SK-N-SH (cell line): Measurements from ENCODE around the gene RPH3AL. TPM values are rescaled to one million over a fixed set of nuclear protein-coding genes. Genes with fewer than 3 reads are reported as not detected.

ENCODE experiments used
- CTCF ChIA-PET: fragments of 300-600, 350-600 bp; formaldehyde crosslinking; extraction: SDS; loops from one replicate; lab custom pipeline; 2021; lab: Yijun Ruan, JAX
- POLR2A ChIA-PET: fragments of 350-600 bp; sonication (Branson Sonifier 250); formaldehyde crosslinking; extraction: SDS; loops from one replicate; lab custom pipeline; 2020; ENCODE audit warnings: antibody characterized with exemption, inconsistent platforms; lab: Yijun Ruan, JAX
- DNase-seq: peaks from one replicate; pipeline ENCODE4 v3.0.0; 2012
- H2AFZ ChIP-seq: fragments of 200-600 bp; sonication (generic); 2 replicates; pipeline ENCODE4 v1.8.1; 2016; ENCODE audit warnings: antibody characterized with exemption, mild to moderate bottlenecking, low read depth
- H3F3A ChIP-seq: fragments of 200-600 bp; sonication (generic); replicated peaks from 2 replicates; pipeline ENCODE3; 2016; ENCODE audit warnings: antibody characterized with exemption, mild to moderate bottlenecking; ENCODE audit not compliant: insufficient read depth
- H3K27ac ChIP-seq, 2 experiments: fragments of 200-500 bp in 1 of 2; fragments of 200-600 bp in 1 of 2; sonication (Bioruptor generic) in 1 of 2; sonication (generic), shearing (Covaris generic) in 1 of 2; 2 replicates each; pipeline versions ENCODE4 v1.5.1 to v1.6.1; 2014 to 2016; ENCODE audit warnings: low read depth in 2 of 2, inconsistent platforms in 1 of 2, low read length in 1 of 2, mild to moderate bottlenecking in 1 of 2, mixed read lengths in 1 of 2
- H3K27me3 ChIP-seq: fragments of 200-600 bp; sonication (generic), shearing (Covaris generic); 2 replicates; pipeline ENCODE4 v1.6.1; 2016; ENCODE audit warnings: mixed run types; ENCODE audit not compliant: insufficient read depth
- H3K36me3 ChIP-seq, 2 experiments: fragments of 200-500 bp in 1 of 2; fragments of 200-600 bp in 1 of 2; sonication (Bioruptor generic) in 1 of 2; sonication (generic) in 1 of 2; replicated peaks in 1 of 2; 2 replicates each; pipeline versions ENCODE3 to v1.5.1; 2014 to 2016; ENCODE audit warnings: low read length in 1 of 2, mild to moderate bottlenecking in 1 of 2; ENCODE audit not compliant: insufficient read depth in 2 of 2, control insufficient read depth in 1 of 2
- H3K4me1 ChIP-seq, 2 experiments: fragments of 200-500 bp in 1 of 2; fragments of 200-600 bp in 1 of 2; sonication (Bioruptor generic) in 1 of 2; sonication (generic), shearing (Covaris generic) in 1 of 2; 2 replicates each; pipeline versions ENCODE4 v1.5.1 to v1.6.1; 2014 to 2016; ENCODE audit warnings: low read depth in 1 of 2, low read length in 1 of 2, mixed run types in 1 of 2; ENCODE audit not compliant: insufficient read depth in 2 of 2, control insufficient read depth in 1 of 2
- H3K4me2 ChIP-seq: fragments of 200-600 bp; sonication (generic), shearing (Covaris generic); 2 replicates; pipeline ENCODE4 v1.6.1; 2017; ENCODE audit warnings: mixed run types
- H3K4me3 ChIP-seq, 2 experiments: fragments of 200-500 bp in 1 of 2; fragments of 200-600 bp in 1 of 2; sonication (Bioruptor generic) in 1 of 2; sonication (generic), shearing (Covaris generic) in 1 of 2; 2 replicates each; pipeline versions ENCODE4 v1.5.1 to v1.8.1; 2014 to 2016; ENCODE audit warnings: low read depth in 2 of 2, inconsistent platforms in 1 of 2, low read length in 1 of 2, mild to moderate bottlenecking in 1 of 2, mixed read lengths in 1 of 2, moderate library complexity in 1 of 2
- H3K79me2 ChIP-seq: fragments of 200-600 bp; sonication (generic); 2 replicates; pipeline ENCODE4 v1.8.1; 2017; ENCODE audit warnings: mild to moderate bottlenecking; ENCODE audit not compliant: insufficient read depth
- H3K9ac ChIP-seq: fragments of 200-600 bp; sonication (generic); 2 replicates; pipeline ENCODE4 v1.6.1; 2017; ENCODE audit warnings: mixed run types
- H3K9me2 ChIP-seq: fragments of 200-600 bp; sonication (generic); 2 replicates; pipeline ENCODE4 v1.6.1; 2017; ENCODE audit warnings: mixed run types
- H3K9me3 ChIP-seq: fragments of 200-600 bp; sonication (generic); 2 replicates; pipeline ENCODE4 v1.6.1; 2017; ENCODE audit warnings: mixed run types, mild to moderate bottlenecking, moderate library complexity
- H4K20me1 ChIP-seq: fragments of 200-600 bp; sonication (generic); 2 replicates; pipeline ENCODE4 v1.6.1; 2017; ENCODE audit warnings: mild to moderate bottlenecking, mixed run types; ENCODE audit not compliant: insufficient read depth
- ELF1 ChIP-seq: IDR thresholded peaks from 2 replicates; pipeline ENCODE4 v1.4.0; 2012
- EP300 ChIP-seq, 2 experiments: IDR thresholded peaks; 2 replicates each; pipeline versions ENCODE4 v1.4.0 to v1.6.1; 2012; ENCODE audit warnings: borderline replicate concordance in 1 of 2, low read depth in 1 of 2, low read length in 1 of 2
- EZH2phosphoT487 ChIP-seq: fragments of 200-600 bp; sonication (generic); IDR thresholded peaks from 2 replicates; pipeline ENCODE4 v1.6.1; 2017; ENCODE audit warnings: low read depth, mixed run types, mild to moderate bottlenecking, antibody characterized with exemption, moderate library complexity, borderline replicate concordance
- FOSL2 ChIP-seq: IDR thresholded peaks from 2 replicates; pipeline ENCODE4 v1.4.0; 2012; ENCODE audit warnings: low read depth, mild to moderate bottlenecking, moderate library complexity, borderline replicate concordance
- FOXJ3 ChIP-seq: sonication (generic); formaldehyde crosslinking; IDR thresholded peaks from 2 replicates; pipeline ENCODE4 v1.5.1; 2020; ENCODE audit warnings: mild to moderate bottlenecking, missing genetic modification reagents
- FOXM1 ChIP-seq: IDR thresholded peaks from 2 replicates; pipeline ENCODE4 v1.4.0; 2012; ENCODE audit warnings: low read depth, mild to moderate bottlenecking
- GABPA ChIP-seq: IDR thresholded peaks from 2 replicates; pipeline ENCODE4 v1.4.0; 2012; ENCODE audit warnings: low read depth, mild to moderate bottlenecking
- JUND ChIP-seq: IDR thresholded peaks from 2 replicates; pipeline ENCODE4 v1.4.0; 2012
- MXI1 ChIP-seq: IDR thresholded peaks from 2 replicates; pipeline ENCODE4 v1.6.1; 2012; ENCODE audit warnings: mild to moderate bottlenecking, low read depth, low read length, improper control_type of control experiment
- NFIC ChIP-seq: IDR thresholded peaks from 2 replicates; pipeline ENCODE4 v1.4.0; 2012; ENCODE audit warnings: borderline replicate concordance
- NRF1 ChIP-seq: IDR thresholded peaks from 2 replicates; pipeline ENCODE4 v1.6.1; 2012; ENCODE audit warnings: low read depth, mild to moderate bottlenecking, low read length
- RFX5 ChIP-seq: IDR thresholded peaks from 2 replicates; pipeline ENCODE4 v1.6.1; 2012; ENCODE audit warnings: mild to moderate bottlenecking, improper control_type of control experiment, low read length
- SMC3 ChIP-seq: IDR thresholded peaks from 2 replicates; pipeline ENCODE4 v1.6.1; 2012; ENCODE audit warnings: low read depth, low read length, improper control_type of control experiment
- TAF1 ChIP-seq: IDR thresholded peaks from 2 replicates; pipeline ENCODE4 v1.6.1; 2012; ENCODE audit warnings: low read depth, mild to moderate bottlenecking, low read length, moderate library complexity, borderline replicate concordance
- TCF12 ChIP-seq: IDR thresholded peaks from 2 replicates; pipeline ENCODE4 v1.4.0; 2012
- YY1 ChIP-seq: IDR thresholded peaks from 2 replicates; pipeline ENCODE4 v1.4.0; 2012; ENCODE audit warnings: low read depth, mild to moderate bottlenecking
- WGBS: methylation state at CpG from one replicate; pipeline ENCODE4 v1.1.6; 2017; ENCODE audit warnings: low lambda C conversion rate; 5-methylcytosine and 5-hydroxymethylcytosine counted together
- polyA plus RNA-seq, 3 experiments: library from polyadenylated mRNA; depleted of rRNA; stranded (reverse); fragments of >200 nt; gene quantifications; 2 replicates each; pipeline ENCODE4 v1.2.3, GENCODE V29; 2012
- TF ChIP-seq, protein P1 (sequence below): IDR thresholded peaks from 2 replicates; pipeline ENCODE4 v1.4.0; 2012; ENCODE audit warnings: low read depth, borderline replicate concordance
- TF ChIP-seq, protein P2 (sequence below): IDR thresholded peaks from 2 replicates; pipeline ENCODE4 v1.4.0; 2012; ENCODE audit warnings: low read depth
- TF ChIP-seq, protein P3 (sequence below): IDR thresholded peaks from 2 replicates; pipeline ENCODE4 v1.6.1; 2012; ENCODE audit warnings: mild to moderate bottlenecking, low read depth, low read length, moderate library complexity
- TF ChIP-seq, protein P4 (sequence below): IDR thresholded peaks from 2 replicates; pipeline ENCODE4; 2012
- TF ChIP-seq, protein P5 (sequence below): fragments of 150-350 bp; IDR thresholded peaks from 2 replicates; pipeline ENCODE4 v1.6.1; 2016; ENCODE audit warnings: mild to moderate bottlenecking, low read depth, low read length

The RPH3AL gene
- polyA plus RNA-seq, 1 of the 3 experiments (the other 2 are of a cell fraction): 2.9 TPM

DNA sequence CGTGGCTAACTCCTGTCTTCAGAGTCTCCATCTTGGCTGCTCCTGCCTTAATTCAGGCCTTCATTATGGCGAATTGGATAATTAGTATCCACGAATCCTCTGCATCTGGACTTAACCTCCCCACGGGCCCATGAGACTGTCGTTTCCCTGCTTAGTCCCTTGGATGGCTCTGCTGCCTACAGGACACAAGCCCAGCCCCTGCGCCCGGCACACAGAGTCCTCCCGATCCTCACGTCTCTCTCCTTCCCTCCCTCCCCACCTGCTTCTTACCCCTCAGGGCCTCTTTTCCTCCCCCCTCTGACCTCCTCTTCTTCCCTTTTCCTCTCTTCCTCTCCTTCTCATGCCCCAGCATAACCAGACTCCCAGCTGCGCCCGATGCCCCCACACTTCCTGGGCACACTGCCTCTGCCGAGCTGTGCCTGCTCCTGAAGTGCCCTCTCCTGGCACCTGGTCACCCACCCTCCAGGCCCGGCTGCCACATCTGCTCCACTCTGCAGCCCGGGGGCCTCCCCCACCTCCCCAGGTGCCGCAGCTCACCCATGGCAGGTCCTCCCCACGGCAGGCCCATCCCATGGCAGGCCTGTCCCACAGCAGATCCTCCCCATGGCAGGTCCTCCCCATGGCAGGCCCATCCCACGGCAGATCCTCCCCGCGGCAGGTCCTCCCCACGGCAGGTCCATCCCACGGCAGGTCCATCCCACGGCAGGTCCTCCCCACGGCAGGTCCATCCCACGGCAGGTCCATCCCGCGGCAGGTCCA, 45.9 kb downstream of the RPH3AL start:
- no peaks in the 10 kb centered on the region for H3F3A ChIP-seq
- ChIA-PET POLR2A (no interaction called here), CTCF (interaction anchor here (2.0 to 4.3 kb wide), 3 partner anchors 79 to 162 kb away, joined by 5 to 38 read pairs (median 12); no protein-coding TSS in a partner anchor)
- no peaks in the 10 kb centered on the region for H3K36me3 ChIP-seq
- peaks cover 0 to 18% of the 10 kb centered on the region in 2 experiments; a peak in 1 of 4 replicates for H3K4me1 ChIP-seq
- H3K9me2 ChIP-seq: no peaks in the 10 kb centered on the region
- H3K27ac ChIP-seq: no peak overlapping the region
- TF ChIP-seq TCF12 (no peak), FOSL2 (no peak), EZH2phosphoT487 (no peak), FOXJ3 (no peak), RFX5 (no peak), EP300 (IDR thresholded peaks at IDR 0.05; ENCODE audit: borderline replicate concordance in 1 of 2, low read depth in 1 of 2, low read length in 1 of 2) (no peak), GABPA (no peak), FOXM1 (no peak), YY1 (no peak), NFIC (no peak), ELF1 (no peak), MXI1 (no peak), SMC3 (no peak), NRF1 (no peak), JUND (no peak)
- TF ChIP-seq, protein P1, sequence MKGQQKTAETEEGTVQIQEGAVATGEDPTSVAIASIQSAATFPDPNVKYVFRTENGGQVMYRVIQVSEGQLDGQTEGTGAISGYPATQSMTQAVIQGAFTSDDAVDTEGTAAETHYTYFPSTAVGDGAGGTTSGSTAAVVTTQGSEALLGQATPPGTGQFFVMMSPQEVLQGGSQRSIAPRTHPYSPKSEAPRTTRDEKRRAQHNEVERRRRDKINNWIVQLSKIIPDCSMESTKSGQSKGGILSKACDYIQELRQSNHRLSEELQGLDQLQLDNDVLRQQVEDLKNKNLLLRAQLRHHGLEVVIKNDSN: no peak
- TF ChIP-seq, protein P2, sequence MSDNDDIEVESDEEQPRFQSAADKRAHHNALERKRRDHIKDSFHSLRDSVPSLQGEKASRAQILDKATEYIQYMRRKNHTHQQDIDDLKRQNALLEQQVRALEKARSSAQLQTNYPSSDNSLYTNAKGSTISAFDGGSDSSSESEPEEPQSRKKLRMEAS: no peak
- no peak overlapping the region for H3K4me2 ChIP-seq
- H3K4me3 ChIP-seq: no peak overlapping the region
- H2AFZ ChIP-seq: no peak overlapping the region
- DNase-seq: no peak
- H3K79me2 ChIP-seq: no peaks in the 10 kb centered on the region
- no peaks in the 10 kb centered on the region for H4K20me1 ChIP-seq
- H3K27me3 ChIP-seq: no peaks in the 10 kb centered on the region
- H3K9me3 ChIP-seq: no peaks in the 10 kb centered on the region
- H3K9ac ChIP-seq: no peak overlapping the region
- WGBS: 77% methylated on average over 14 of the region's 26 CpGs

DNA sequence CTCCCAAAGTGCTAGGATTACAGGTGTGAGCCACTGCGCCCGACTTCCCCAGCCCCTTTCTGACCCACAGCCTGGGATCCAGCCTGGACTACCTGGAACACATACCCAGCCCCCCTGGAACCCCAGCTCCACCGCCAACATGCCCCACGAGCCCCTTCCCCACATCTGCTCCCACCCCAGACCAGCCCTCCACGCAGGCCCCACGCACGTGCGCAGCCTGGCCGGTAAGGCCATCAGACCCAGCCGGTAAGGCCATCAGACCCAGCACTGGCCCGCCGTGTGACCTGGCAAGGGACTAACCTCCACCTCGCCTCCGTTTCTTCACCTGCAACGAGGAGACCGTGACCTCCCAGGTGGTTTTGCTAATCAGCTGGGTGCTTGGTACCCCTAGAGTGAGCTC, 46.5 kb downstream of the RPH3AL start:
- no peaks in the 10 kb centered on the region for H3K36me3 ChIP-seq
- H3K27me3 ChIP-seq: no peaks in the 10 kb centered on the region
- no peak for DNase-seq
- no peaks in the 10 kb centered on the region for H3K9me3 ChIP-seq
- no peaks in the 10 kb centered on the region for H3K9me2 ChIP-seq
- no peak overlapping the region for H3K9ac ChIP-seq
- H3K27ac ChIP-seq: no peak overlapping the region
- H2AFZ ChIP-seq: no peak overlapping the region
- no peaks in the 10 kb centered on the region for H3K79me2 ChIP-seq
- POLR2A ChIA-PET: no interaction called here
- CTCF ChIA-PET: interaction anchor here (1.2 to 2.0 kb wide), 2 partner anchors 80 to 161 kb away, joined by 3 to 5 read pairs; no protein-coding TSS in a partner anchor
- no peaks in the 10 kb centered on the region for H4K20me1 ChIP-seq
- H3K4me1 ChIP-seq: peaks cover 0 to 24% of the 10 kb centered on the region in 2 experiments; a peak in 1 of 4 replicates
- 92% methylated on average over 16 of the region's 16 CpGs for WGBS
- no peak overlapping the region for H3K4me3 ChIP-seq
- H3F3A ChIP-seq: no peaks in the 10 kb centered on the region
- H3K4me2 ChIP-seq: no peak overlapping the region
- TF ChIP-seq TCF12: no peak
- TF ChIP-seq NFIC: no peak
- TF ChIP-seq, protein P3, sequence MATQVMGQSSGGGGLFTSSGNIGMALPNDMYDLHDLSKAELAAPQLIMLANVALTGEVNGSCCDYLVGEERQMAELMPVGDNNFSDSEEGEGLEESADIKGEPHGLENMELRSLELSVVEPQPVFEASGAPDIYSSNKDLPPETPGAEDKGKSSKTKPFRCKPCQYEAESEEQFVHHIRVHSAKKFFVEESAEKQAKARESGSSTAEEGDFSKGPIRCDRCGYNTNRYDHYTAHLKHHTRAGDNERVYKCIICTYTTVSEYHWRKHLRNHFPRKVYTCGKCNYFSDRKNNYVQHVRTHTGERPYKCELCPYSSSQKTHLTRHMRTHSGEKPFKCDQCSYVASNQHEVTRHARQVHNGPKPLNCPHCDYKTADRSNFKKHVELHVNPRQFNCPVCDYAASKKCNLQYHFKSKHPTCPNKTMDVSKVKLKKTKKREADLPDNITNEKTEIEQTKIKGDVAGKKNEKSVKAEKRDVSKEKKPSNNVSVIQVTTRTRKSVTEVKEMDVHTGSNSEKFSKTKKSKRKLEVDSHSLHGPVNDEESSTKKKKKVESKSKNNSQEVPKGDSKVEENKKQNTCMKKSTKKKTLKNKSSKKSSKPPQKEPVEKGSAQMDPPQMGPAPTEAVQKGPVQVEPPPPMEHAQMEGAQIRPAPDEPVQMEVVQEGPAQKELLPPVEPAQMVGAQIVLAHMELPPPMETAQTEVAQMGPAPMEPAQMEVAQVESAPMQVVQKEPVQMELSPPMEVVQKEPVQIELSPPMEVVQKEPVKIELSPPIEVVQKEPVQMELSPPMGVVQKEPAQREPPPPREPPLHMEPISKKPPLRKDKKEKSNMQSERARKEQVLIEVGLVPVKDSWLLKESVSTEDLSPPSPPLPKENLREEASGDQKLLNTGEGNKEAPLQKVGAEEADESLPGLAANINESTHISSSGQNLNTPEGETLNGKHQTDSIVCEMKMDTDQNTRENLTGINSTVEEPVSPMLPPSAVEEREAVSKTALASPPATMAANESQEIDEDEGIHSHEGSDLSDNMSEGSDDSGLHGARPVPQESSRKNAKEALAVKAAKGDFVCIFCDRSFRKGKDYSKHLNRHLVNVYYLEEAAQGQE: no peak
- TF ChIP-seq FOXM1: no peak
- TF ChIP-seq, protein P4, sequence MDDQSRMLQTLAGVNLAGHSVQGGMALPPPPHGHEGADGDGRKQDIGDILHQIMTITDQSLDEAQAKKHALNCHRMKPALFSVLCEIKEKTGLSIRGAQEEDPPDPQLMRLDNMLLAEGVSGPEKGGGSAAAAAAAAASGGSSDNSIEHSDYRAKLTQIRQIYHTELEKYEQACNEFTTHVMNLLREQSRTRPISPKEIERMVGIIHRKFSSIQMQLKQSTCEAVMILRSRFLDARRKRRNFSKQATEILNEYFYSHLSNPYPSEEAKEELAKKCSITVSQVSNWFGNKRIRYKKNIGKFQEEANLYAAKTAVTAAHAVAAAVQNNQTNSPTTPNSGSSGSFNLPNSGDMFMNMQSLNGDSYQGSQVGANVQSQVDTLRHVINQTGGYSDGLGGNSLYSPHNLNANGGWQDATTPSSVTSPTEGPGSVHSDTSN: no peak
- TF ChIP-seq TAF1: no peak
- TF ChIP-seq, protein P5, sequence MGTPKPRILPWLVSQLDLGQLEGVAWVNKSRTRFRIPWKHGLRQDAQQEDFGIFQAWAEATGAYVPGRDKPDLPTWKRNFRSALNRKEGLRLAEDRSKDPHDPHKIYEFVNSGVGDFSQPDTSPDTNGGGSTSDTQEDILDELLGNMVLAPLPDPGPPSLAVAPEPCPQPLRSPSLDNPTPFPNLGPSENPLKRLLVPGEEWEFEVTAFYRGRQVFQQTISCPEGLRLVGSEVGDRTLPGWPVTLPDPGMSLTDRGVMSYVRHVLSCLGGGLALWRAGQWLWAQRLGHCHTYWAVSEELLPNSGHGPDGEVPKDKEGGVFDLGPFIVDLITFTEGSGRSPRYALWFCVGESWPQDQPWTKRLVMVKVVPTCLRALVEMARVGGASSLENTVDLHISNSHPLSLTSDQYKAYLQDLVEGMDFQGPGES: no peak
- TF ChIP-seq, protein P1: no peak
